HG02840 (cell line): ENCODE data around the gene VWF.
"Not testable (repeated sequence)": the region's sequence is repeated elsewhere in the genome, so short reads cannot be mapped to it uniquely, and the experiment has no call there.

Experiments used
- ATAC-seq: cut with Tn5 transposase; IDR thresholded peaks from one replicate; pipeline ENCODE4 v1.9.1; 2021; ENCODE audit warnings: mild to moderate bottlenecking, moderate library complexity, moderate number of reproducible peaks; ENCODE audit not compliant: unreplicated experiment, low FRiP score

VWF gene

DNA sequence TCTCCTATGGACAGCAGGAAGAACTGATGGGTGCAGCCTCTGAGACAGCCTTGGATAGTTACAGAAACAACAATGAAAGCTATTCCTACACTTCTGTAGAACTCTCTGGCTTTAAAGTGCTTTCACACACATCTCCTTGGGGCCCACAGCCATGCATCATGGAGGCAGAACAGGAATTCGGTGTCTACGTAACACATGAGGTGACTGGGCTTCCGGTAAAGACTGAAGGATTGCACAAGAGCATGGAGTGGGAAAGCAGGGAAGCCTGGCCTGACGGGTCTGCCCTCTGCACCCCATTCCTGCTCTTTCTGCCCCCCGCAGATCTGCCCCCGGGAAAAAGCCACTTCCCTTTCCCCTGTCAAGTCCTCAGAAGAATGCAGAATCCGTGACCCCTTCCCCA, 82.6 kb downstream of the VWF start:
- ATAC-seq, result no peak

GRCh38 chr12:6040815-6041214, 83.7 kb downstream of the VWF start:
- no peak for ATAC-seq

- no peak for ATAC-seq
Observed at GRCh38 chr12:6039894-6040601, 84.4 kb downstream of the VWF start.

- no peak for ATAC-seq
Observed at GRCh38 chr12:6038160-6038559, 86.3 kb downstream of the VWF start.

GRCh38 chr12:6037459-6037858, 87.0 kb downstream of the VWF start:
- ATAC-seq, result no peak

DNA sequence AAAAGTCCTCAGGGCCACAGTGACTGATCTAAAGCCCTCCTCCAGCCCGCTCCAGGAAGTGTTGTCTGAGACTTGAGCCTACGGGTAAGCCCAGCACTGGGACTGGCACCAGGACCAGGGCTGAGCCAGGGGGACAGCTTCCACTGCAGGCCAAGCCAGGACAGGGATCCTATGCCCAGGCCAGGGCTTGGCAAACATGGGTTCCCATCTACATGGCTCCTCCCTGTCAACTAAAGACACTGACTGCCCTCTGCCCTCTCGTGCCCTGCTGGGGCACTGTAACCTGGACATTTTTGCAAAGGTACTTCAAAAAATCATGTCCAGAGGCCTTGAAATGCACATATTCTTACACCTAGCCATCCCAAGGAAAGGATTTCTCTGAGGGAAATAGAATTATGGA, 88.0 kb downstream of the VWF start:
- ATAC-seq, result no peak

DNA sequence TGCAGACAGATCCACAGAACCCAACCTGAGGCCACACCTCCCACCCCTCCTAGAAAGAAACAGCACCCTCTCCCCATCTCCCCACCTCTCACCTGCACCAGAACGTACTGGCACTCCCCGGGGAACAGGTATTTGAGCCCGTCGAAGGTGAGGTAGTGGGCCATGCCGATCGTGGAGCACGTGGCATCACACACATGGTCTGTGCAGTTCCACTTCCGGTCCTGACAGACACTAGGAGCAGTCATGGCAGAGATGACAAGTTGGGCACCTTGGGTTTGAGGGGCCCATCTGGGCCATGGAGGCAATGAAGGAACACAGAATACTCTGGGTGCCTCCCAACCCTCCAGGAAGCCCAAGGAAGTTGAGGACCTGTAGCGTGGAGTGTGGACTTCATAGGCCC, 89.9 kb downstream of the VWF start:
- no peak for ATAC-seq

DNA sequence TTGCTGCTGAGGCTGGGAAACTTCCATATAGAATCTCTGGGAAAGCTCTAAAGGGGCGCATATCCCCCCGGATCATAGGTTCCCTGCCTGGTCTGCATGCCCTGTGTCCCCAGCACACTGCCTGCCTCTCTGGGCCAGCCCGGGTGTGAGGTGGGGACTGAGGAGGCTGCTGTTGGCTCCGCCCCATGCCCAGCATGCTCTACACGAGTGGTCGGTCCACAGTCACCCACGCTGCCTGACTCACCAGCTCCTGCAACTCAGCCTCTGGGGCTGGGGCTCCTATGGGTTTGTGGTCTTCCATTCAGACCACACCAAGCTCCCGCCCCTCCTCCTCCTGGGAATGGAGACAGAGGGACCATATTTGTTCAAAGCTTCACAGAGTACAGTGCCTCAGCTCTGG, 90.9 kb downstream of the VWF start:
- ATAC-seq, result no peak

- no peak for ATAC-seq
Observed at GRCh38 chr12:6032726-6033125, 91.7 kb downstream of the VWF start.

GRCh38 chr12:6031001-6031400, 93.5 kb downstream of the VWF start:
- no peak for ATAC-seq

GRCh38 chr12:6030081-6030480, 94.4 kb downstream of the VWF start:
- ATAC-seq, result no peak

- ATAC-seq, result no peak
Observed at GRCh38 chr12:6029401-6029800, 95.1 kb downstream of the VWF start.

DNA sequence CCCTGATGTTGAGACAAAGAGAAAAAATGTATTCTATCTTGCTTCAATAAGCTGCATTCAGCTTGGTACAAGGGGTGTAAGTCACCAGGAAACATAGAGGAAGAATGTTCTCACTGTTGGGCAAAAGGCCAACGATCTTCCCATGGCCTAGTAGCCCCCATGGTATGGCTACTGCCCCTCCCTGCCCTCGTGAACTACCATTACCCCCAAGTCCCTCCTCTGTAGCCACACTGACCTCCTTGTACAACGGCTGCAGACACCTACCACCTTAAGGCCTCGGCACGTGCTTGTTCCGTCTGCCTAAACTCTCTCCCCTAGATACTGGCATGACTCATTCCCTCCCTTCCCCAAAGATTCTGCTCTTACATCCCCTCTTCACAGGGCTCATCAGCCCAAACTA, 97.5 kb downstream of the VWF start:
- ATAC-seq, result no peak

- ATAC-seq, result not testable (repeated sequence)
Observed at GRCh38 chr12:6025703-6026298, 98.7 kb downstream of the VWF start.

DNA sequence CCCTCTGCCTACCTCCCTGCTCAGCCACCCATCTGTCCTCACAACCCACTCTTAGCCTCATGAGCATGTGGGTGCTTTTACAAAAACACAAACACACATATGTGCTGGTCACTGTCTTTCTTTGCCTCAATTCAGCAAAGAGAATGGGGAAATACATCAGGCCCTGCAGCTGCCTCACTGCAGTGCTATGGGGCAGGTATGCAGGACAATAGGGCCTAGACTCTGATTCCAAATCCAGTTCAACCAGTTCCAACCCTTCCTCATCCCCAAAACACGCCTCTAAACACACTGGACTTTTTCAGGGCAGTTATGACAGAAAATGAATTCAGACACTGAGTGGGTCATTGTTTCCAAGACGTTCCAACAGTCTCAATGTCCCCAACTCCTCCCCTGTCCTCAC, 100.4 kb downstream of the VWF start:
- ATAC-seq, result not testable (repeated sequence)

DNA sequence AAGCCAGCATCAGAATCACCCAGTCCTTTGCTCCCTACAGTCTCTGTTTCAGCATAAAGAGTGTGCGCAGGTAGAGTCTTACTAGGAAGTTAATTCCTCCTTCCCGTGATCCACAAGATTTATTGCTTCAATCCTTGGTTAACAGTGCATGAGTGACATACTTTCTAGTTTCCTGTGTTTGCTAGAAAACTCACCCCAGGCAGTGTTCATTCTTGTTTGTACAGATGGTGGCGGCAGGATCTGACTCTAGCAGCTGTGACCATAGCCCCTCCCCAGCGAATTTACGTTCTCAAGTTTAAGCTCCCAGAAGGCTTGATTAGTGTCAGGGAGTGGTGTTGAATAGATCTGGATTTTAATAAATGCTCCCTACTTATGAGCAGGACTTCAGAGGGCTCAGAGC, 103.5 kb downstream of the VWF start:
- no peak for ATAC-seq

DNA sequence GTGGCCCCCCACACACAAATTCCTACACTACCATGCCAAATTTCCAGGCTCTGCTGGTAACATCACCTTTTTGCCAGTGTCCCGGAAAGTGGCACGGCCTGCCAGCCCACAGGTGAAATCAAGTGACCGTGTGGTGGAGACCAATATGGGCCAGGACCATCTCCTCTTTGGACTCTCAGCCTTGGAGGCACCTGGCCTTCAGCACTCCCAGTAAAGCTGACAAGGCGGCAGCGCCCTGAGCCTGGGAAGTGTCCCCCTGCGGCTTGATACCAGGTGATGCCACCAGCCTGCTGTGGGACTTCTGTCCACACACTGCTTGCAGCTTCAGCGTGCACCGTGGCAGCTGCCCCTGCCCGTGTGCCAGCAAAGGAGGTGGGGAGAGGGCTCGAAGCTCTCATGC, 104.0 kb downstream of the VWF start:
- not testable (repeated sequence) for ATAC-seq

DNA sequence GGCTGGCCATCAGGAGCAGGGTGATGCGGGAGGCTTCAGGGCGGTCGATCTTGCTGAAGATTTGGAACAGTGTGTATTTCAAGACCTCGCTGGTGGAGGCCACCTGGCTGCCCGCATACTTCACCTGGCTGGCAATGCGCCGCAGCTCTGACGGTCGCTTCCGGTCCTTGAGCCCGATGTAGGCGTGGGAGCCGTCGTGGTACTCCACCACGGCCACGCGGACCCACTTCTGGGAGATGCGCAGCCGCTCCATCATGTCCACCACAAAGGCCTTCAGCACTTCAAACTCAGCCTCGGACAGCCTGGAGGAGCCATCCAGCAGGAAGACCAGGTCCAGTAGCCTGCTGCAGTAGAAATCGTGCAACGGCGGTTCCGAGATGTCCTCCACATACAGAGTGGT, 105.2 kb downstream of the VWF start:
- ATAC-seq, result not testable (repeated sequence)

- no peak for ATAC-seq
Observed at GRCh38 chr12:6018265-6018664, 106.2 kb downstream of the VWF start.

GRCh38 chr12:6016756-6017155, 107.7 kb downstream of the VWF start:
- no peak for ATAC-seq

DNA sequence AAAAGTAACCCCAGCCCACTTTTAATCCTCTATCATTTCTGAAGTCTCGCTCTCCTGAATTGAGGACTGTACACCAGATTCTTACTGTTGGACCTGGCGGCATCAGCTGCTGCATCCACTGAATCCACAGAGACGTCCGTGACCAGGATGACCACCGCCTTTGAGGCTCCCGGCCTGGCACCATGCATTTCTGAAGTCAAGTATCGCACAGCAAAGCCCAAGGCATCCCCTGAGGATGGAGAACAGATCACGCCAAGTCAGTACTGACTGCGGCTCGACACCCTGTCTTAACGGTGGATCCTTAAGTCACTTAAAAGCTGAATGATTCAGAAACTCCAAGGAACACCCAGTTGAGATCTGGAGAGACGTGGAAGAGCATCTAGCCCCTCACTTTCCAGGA, 108.5 kb downstream of the VWF start:
- ATAC-seq, result not testable (repeated sequence)

DNA sequence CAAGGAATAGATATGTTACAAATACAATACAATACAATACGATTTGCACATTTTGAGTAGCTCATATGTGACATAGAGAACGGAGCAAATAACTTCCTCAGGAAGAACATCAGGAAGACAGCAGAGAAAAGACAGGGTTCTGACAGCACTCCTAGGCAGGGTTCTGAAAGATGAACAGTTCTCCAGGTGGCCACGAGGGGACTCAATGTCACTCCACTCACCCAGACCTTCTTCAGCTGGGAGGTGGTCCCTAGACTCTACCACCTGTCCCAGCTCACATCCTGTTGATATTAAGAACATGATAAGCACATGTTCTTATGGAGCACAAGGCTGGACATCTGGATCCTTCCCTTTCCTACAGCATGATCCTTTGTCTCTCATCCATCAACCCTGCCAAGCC, 109.2 kb downstream of the VWF start:
- ATAC-seq, result not testable (repeated sequence)
